SK-N-DZ (cell line): ENCODE results near the gene BTBD1.
A peak's percentile ranks its signal among the peaks of the same experiment; 100 is the strongest.
"Not testable (repeated sequence)": the region's sequence is repeated elsewhere in the genome, so short reads cannot be mapped to it uniquely, and the experiment has no call there.

Source experiments
- DNase-seq: peaks from one replicate; pipeline ENCODE4 v3.0.0-alpha.2; 2015; ENCODE audit warnings: low spot score

Gene BTBD1

GRCh38 chr15:83057696-83058376 lies 9.2 kb downstream of the BTBD1 start:
- no peak for DNase-seq

GRCh38 chr15:83057002-83057401 lies 10.1 kb downstream of the BTBD1 start:
- no peak for DNase-seq

- DNase-seq: no peak
Measured at GRCh38 chr15:83053151-83053550, 13.9 kb downstream of the BTBD1 start.

GRCh38 chr15:83046558-83047127 lies 20.4 kb downstream of the BTBD1 start:
- no peak for DNase-seq

- no peak for DNase-seq
Measured at GRCh38 chr15:83044156-83044555, 22.9 kb downstream of the BTBD1 start.

GRCh38 chr15:83039206-83039605 lies 27.8 kb downstream of the BTBD1 start:
- no peak for DNase-seq

- DNase-seq: no peak
Measured at GRCh38 chr15:83036253-83036652, 30.8 kb downstream of the BTBD1 start.

- DNase-seq: not testable (repeated sequence)
Measured at GRCh38 chr15:83031234-83031633, 35.8 kb downstream of the BTBD1 start.

GRCh38 chr15:83030021-83030420 lies 37.0 kb downstream of the BTBD1 start:
- DNase-seq: no peak

GRCh38 chr15:83018436-83018835 lies 48.6 kb downstream of the BTBD1 start:
- no peak for DNase-seq

GRCh38 chr15:83016906-83017305 lies 50.1 kb downstream of the BTBD1 start:
- no peak for DNase-seq

- DNase-seq: no peak
Measured at GRCh38 chr15:83015361-83015760, 51.7 kb downstream of the BTBD1 start.

- peak; percentile 11 for DNase-seq
Measured at GRCh38 chr15:83014205-83014653, 52.8 kb downstream of the BTBD1 start.

- no peak for DNase-seq
Measured at GRCh38 chr15:83012636-83013035, 54.4 kb downstream of the BTBD1 start.

GRCh38 chr15:83012076-83012426 lies 55.0 kb downstream of the BTBD1 start:
- DNase-seq: no peak

GRCh38 chr15:83011271-83012075 lies 55.6 kb downstream of the BTBD1 start, which contains the start of gene C15orf40:
C15orf40 (minus strand) TSS chr15:83011639; CDS start chr15:83011607, 32 bp downstream.
- DNase-seq: peak; percentile 92

- peak; percentile 78 for DNase-seq
Measured at GRCh38 chr15:83010709-83011270, 56.3 kb downstream of the BTBD1 start.

- not testable (repeated sequence) for DNase-seq
Measured at GRCh38 chr15:83000672-83001031, 66.4 kb downstream of the BTBD1 start.

- DNase-seq: peak; percentile 36
Measured at GRCh38 chr15:82999905-83000671, 67.0 kb downstream of the BTBD1 start.

- no peak for DNase-seq
Measured at GRCh38 chr15:82999426-82999825, 67.6 kb downstream of the BTBD1 start.

- no peak for DNase-seq
Measured at GRCh38 chr15:82995938-82996337, 71.1 kb downstream of the BTBD1 start.

- no peak for DNase-seq
Measured at GRCh38 chr15:82995076-82995475, 72.0 kb downstream of the BTBD1 start.
